Hypothalamus (tissue), 51 donors: Measurements from ENCODE around the gene BCL2A1.
"Not testable (repeated sequence)": the region's sequence is repeated elsewhere in the genome, so short reads cannot be mapped to it uniquely, and the experiment has no call there.

Experiments
- DNase-seq, 51 donors: peaks; one replicate each; lab custom pipeline; 2025; lab: John Stamatoyannopoulos, UW

The BCL2A1 gene

GRCh38 chr15:79970624-79971434 is at the start of gene BCL2A1:
Gene BCL2A1 (minus strand): TSS chr15:79971196. CDS start chr15:79971119, 77 bp downstream.
- DNase-seq: peak in 2 of 51 donors; percentile 11 to 13

GRCh38 chr15:80020731-80021130 is 49.7 kb upstream of the BCL2A1 start:
- no peak for DNase-seq

GRCh38 chr15:80020149-80020548 is 49.2 kb upstream of the BCL2A1 start:
- not testable (repeated sequence) for DNase-seq

- DNase-seq: no peak
Measured at GRCh38 chr15:80019168-80019745, 48.3 kb upstream of the BCL2A1 start.

- DNase-seq: not testable (repeated sequence)
Measured at GRCh38 chr15:80017139-80017538, 46.1 kb upstream of the BCL2A1 start.

- DNase-seq: not testable (repeated sequence)
Measured at GRCh38 chr15:80016506-80016905, 45.5 kb upstream of the BCL2A1 start.

GRCh38 chr15:80015156-80015555 is 44.2 kb upstream of the BCL2A1 start:
- no peak for DNase-seq

- DNase-seq: not testable (repeated sequence)
Measured at GRCh38 chr15:80014186-80014585, 43.2 kb upstream of the BCL2A1 start.

- no peak for DNase-seq
Measured at GRCh38 chr15:80012060-80012726, 41.2 kb upstream of the BCL2A1 start.

GRCh38 chr15:80011596-80011995 is 40.6 kb upstream of the BCL2A1 start:
- DNase-seq: no peak

- not testable (repeated sequence) for DNase-seq
Measured at GRCh38 chr15:80011041-80011523, 40.1 kb upstream of the BCL2A1 start.

GRCh38 chr15:80010131-80010673 is 39.2 kb upstream of the BCL2A1 start:
- DNase-seq: no peak

- DNase-seq: no peak
Measured at GRCh38 chr15:80007532-80007931, 36.5 kb upstream of the BCL2A1 start.

GRCh38 chr15:80006946-80007345 is 36.0 kb upstream of the BCL2A1 start:
- no peak for DNase-seq

- no peak for DNase-seq
Measured at GRCh38 chr15:80003934-80004472, 33.0 kb upstream of the BCL2A1 start.

GRCh38 chr15:80003171-80003570 is 32.2 kb upstream of the BCL2A1 start:
- DNase-seq: no peak

GRCh38 chr15:80002267-80002666 is 31.3 kb upstream of the BCL2A1 start:
- DNase-seq: no peak

GRCh38 chr15:79994615-79995014 is 23.6 kb upstream of the BCL2A1 start:
- DNase-seq: no peak

GRCh38 chr15:79991826-79992225 is 20.8 kb upstream of the BCL2A1 start:
- no peak for DNase-seq

GRCh38 chr15:79990997-79991334 is 20.0 kb upstream of the BCL2A1 start:
- DNase-seq: no peak
